ENCODE data around the gene SLC8A2. TPM values are rescaled to one million over a fixed set of nuclear protein-coding genes. Genes with fewer than 3 reads are reported as not detected.

The SLC8A2 gene
- polyA plus RNA-seq, 1 donor (not counting 4 experiments of a cell fraction or from before 2014, with no cell fraction given): 0.17 TPM

DNA sequence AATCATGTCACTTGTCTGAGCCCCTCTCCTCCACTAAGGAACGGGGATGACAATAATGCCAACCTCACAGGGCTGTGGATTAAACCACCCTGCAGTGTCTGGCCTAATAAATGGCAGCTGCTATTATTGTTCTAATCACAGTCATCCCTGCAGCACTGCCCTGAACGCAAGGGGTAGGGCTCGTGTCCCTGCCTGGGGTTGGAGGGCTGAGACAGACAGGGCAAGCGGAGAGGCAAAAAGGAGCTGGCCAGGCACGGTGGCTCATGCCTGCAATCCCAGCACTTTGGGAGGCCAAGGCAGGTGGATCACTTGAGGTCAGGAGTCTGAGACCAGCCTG is 22.5 kb upstream of the SLC8A2 start:
- H4K20me1 ChIP-seq (ENCODE audit: control insufficient read depth, extremely low read depth, insufficient read depth, low read length): peaks cover 6% of the 10 kb centered on the region
- TF ChIP-seq, protein P1, sequence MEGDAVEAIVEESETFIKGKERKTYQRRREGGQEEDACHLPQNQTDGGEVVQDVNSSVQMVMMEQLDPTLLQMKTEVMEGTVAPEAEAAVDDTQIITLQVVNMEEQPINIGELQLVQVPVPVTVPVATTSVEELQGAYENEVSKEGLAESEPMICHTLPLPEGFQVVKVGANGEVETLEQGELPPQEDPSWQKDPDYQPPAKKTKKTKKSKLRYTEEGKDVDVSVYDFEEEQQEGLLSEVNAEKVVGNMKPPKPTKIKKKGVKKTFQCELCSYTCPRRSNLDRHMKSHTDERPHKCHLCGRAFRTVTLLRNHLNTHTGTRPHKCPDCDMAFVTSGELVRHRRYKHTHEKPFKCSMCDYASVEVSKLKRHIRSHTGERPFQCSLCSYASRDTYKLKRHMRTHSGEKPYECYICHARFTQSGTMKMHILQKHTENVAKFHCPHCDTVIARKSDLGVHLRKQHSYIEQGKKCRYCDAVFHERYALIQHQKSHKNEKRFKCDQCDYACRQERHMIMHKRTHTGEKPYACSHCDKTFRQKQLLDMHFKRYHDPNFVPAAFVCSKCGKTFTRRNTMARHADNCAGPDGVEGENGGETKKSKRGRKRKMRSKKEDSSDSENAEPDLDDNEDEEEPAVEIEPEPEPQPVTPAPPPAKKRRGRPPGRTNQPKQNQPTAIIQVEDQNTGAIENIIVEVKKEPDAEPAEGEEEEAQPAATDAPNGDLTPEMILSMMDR (optimal IDR thresholded peaks at IDR 0.05 in 1 of 3, IDR thresholded peaks at IDR 0.05 in 1 of 3, conservative IDR thresholded peaks at IDR 0.05 in 1 of 3; ENCODE audit: extremely low read depth in 1 of 3, insufficient read depth in 2 of 3, low read length in 3 of 3): no peak
- TF ChIP-seq EZH2 (IDR thresholded peaks at IDR 0.05; ENCODE audit: low read length): no peak

DNA sequence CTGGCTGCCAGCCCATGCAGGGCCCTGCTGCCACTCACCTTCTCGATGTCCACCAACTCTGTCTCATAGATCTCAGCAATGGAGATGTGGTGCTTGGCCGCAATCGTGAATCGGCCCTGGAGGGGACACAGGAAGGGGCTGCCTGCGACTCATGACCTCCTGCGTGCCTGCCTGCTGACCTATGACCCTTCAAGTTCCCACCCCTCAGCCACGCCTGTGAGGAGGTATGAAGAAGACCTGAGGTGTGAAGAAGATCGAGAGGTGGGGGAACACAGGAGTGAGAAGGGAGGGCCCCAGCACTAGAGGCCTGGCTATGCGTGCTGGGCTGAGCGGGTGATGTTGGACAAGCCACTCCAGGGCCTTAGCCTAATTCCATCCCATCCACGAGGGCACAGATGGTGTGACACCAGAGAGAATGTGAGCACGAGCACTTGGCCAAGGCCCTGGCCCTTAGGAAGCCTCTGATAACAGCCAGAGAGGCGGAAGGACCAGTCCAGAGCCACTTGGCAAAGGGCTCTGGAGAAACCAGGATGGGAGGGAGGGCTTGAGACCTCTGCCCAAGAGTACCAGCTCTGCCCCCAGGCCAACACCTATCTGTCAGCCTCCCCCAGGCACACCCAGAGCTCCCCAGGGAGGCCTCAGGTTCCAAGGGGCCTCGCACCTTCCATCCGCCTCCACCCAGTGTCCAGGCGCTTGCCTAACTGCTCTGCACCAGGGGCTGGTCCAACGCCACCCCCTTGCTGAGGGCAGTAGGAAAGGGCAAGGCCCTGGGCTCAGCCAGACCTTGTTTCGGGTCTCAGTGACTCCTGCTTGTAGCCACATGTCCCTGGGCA is 21.9 kb upstream of the SLC8A2 start:
- no peak overlapping the region for H2AFZ ChIP-seq (ENCODE audit: control insufficient read depth, low read length)

More for the DNA sequence above, 22.5 kb upstream of the SLC8A2 start:
- no peaks in the 10 kb centered on the region for H3K9me1 ChIP-seq (ENCODE audit: control insufficient read depth, extremely low read depth, insufficient read depth, low read length)
- H3K9ac ChIP-seq (ENCODE audit: control insufficient read depth, extremely low read depth, insufficient read depth, low read length): no peak overlapping the region
- H3K79me2 ChIP-seq (ENCODE audit: control insufficient read depth, insufficient read depth, low read length): peaks cover 2% of the 10 kb centered on the region
- DNase-seq (ENCODE audit: low read depth, low spot score) (no peak), FAIRE-seq (no peak)
- peaks cover 47 to 48% of the 10 kb centered on the region in 2 experiments for H3K36me3 ChIP-seq (ENCODE audit: control insufficient read depth in 2 of 2, extremely low read depth in 1 of 2, insufficient read depth in 2 of 2, low read length in 2 of 2)
- no peaks in the 10 kb centered on the region for H3K4me1 ChIP-seq (ENCODE audit: control insufficient read depth, extremely low read depth, insufficient read depth, low read length)
- no peaks in the 10 kb centered on the region for H3K27me3 ChIP-seq (ENCODE audit: control insufficient read depth, extremely low read depth, insufficient read depth, low read length)
- H3K4me3 ChIP-seq (ENCODE audit: control insufficient read depth in 2 of 3, extremely low read depth in 1 of 3, insufficient read depth in 2 of 3, low read depth in 1 of 3, low read length in 3 of 3): no peak overlapping the region
- H3K27ac ChIP-seq (ENCODE audit: control insufficient read depth, insufficient read depth, low read length): no peak overlapping the region
- H2AFZ ChIP-seq (ENCODE audit: control insufficient read depth, low read length): no peak overlapping the region
- no peak overlapping the region for H3K4me2 ChIP-seq (ENCODE audit: control insufficient read depth, extremely low read depth, insufficient read depth, low read depth, low read length)
- H3K9me3 ChIP-seq (ENCODE audit: control insufficient read depth, low read depth, low read length): no peaks in the 10 kb centered on the region
- dilution Hi-C loops (cut with MboI; ENCODE audit: extremely low pct_ligation_motif_present, low sequenced_read_pairs): no loop called here

More for the DNA sequence above, 21.9 kb upstream of the SLC8A2 start:
- no peak for FAIRE-seq
- Histone ChIP-seq H3K36me3 (ENCODE audit: control insufficient read depth in 2 of 2, extremely low read depth in 1 of 2, insufficient read depth in 2 of 2, low read length in 2 of 2) (peaks cover 44 to 47% of the 10 kb centered on the region in 2 experiments), H3K9me3 (ENCODE audit: control insufficient read depth, low read depth, low read length) (no peaks in the 10 kb centered on the region), H3K9ac (ENCODE audit: control insufficient read depth, extremely low read depth, insufficient read depth, low read length) (no peak overlapping the region), H3K79me2 (ENCODE audit: control insufficient read depth, insufficient read depth, low read length) (peaks cover under 1% of the 10 kb centered on the region), H3K4me1 (ENCODE audit: control insufficient read depth, extremely low read depth, insufficient read depth, low read length) (no peaks in the 10 kb centered on the region), H3K4me3 (ENCODE audit: control insufficient read depth in 2 of 3, extremely low read depth in 1 of 3, insufficient read depth in 2 of 3, low read depth in 1 of 3, low read length in 3 of 3) (no peak overlapping the region), H4K20me1 (ENCODE audit: control insufficient read depth, extremely low read depth, insufficient read depth, low read length) (peaks cover 4% of the 10 kb centered on the region), H3K4me2 (ENCODE audit: control insufficient read depth, extremely low read depth, insufficient read depth, low read depth, low read length) (no peak overlapping the region), H3K9me1 (ENCODE audit: control insufficient read depth, extremely low read depth, insufficient read depth, low read length) (no peaks in the 10 kb centered on the region), H3K27me3 (ENCODE audit: control insufficient read depth, extremely low read depth, insufficient read depth, low read length) (no peaks in the 10 kb centered on the region), H3K27ac (ENCODE audit: control insufficient read depth, insufficient read depth, low read length) (no peak overlapping the region)
- dilution Hi-C loops (cut with MboI; ENCODE audit: extremely low pct_ligation_motif_present, low sequenced_read_pairs): no loop called here
- DNase-seq (ENCODE audit: low read depth, low spot score): no peak
- no peak for TF ChIP-seq EZH2 (IDR thresholded peaks at IDR 0.05; ENCODE audit: low read length)
- TF ChIP-seq, protein P1 (optimal IDR thresholded peaks at IDR 0.05 in 1 of 3, IDR thresholded peaks at IDR 0.05 in 1 of 3, conservative IDR thresholded peaks at IDR 0.05 in 1 of 3; ENCODE audit: extremely low read depth in 1 of 3, insufficient read depth in 2 of 3, low read length in 3 of 3): no peak
